Measurements from ENCODE around the gene CSGALNACT2. TPM values are rescaled to one million over a fixed set of nuclear protein-coding genes. Genes with fewer than 3 reads are reported as not detected.

The CSGALNACT2 gene
- total and polyA plus RNA-seq, 2 of the 13 experiments (the other 11 are each of a cell fraction or from before 2014, with no cell fraction given) = 3.3 to 7.1 TPM

DNA sequence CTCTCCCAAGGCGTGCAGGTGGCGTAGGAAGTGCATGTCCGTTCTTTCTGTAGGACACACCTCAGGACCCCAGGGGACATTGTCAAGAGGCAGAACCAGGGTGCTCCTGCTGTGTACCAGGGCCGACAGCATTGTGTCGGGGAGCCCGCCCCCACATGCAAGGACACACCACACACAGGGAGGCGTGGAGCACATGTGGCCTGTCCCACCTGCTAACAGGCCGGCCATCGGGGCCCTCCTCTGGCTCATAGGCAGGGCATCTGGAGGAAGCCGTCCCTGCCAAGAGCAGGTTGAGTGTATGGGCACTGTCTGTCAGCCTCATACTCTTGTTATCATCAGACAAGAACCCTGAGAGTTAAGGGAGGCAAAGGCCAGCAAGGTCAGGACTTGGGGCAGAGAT lies 48.7 kb upstream of the CSGALNACT2 start:
- intact Hi-C loops (cut with micrococcal nuclease; ENCODE audit: unreplicated experiment) (no loop called here), in situ Hi-C loops (cut with HindIII; ENCODE audit: extremely low pct_ligation_motif_present, low pct_unique_long_range_greater_than_20kb) (no loop called here)
- Histone ChIP-seq H3K27me3 (ENCODE audit: control insufficient read depth in 1 of 2, insufficient read depth in 2 of 2, low read length in 2 of 2) (peaks cover 5 to 42% of the 10 kb centered on the region in 2 experiments; a peak in 4 of 5 replicates), H3K9ac (ENCODE audit: insufficient read depth, low read depth, low read length) (no peak overlapping the region), H3K4me3 (replicated peaks in 1 of 3; ENCODE audit: insufficient read depth in 1 of 3, low read depth in 2 of 3, low read length in 3 of 3) (no peak overlapping the region), H3K27ac (ENCODE audit: extremely low read length, insufficient read depth, low read length) (no peak overlapping the region), H3K9me3 (ENCODE audit: low read length) (no peaks in the 10 kb centered on the region), H4K20me1 (ENCODE audit: insufficient read depth, low read length) (no peaks in the 10 kb centered on the region), H3K4me2 (ENCODE audit: low read depth, low read length) (no peak overlapping the region), H3K4me1 (ENCODE audit: insufficient read depth, low read length) (no peaks in the 10 kb centered on the region), H3K36me3 (replicated peaks in 1 of 2; ENCODE audit: control insufficient read depth in 1 of 2, insufficient read depth in 2 of 2, low read length in 2 of 2) (no peaks in the 10 kb centered on the region), H3K79me2 (ENCODE audit: insufficient read depth, low read length) (no peaks in the 10 kb centered on the region), H2AFZ (ENCODE audit: low read length) (no peak overlapping the region)
- FAIRE-seq (no peak), ATAC-seq (no peak), DNase-seq (ENCODE audit: low spot score) (no peak)
- TF ChIP-seq ZNF7 (CRISPR knock-in tag; IDR thresholded peaks at IDR 0.05) (no peak), NCOA5 (CRISPR knock-in tag; IDR thresholded peaks at IDR 0.05) (no peak), RFX1 (IDR thresholded peaks at IDR 0.05) (no peak), SETDB1 (CRISPR knock-in tag; IDR thresholded peaks at IDR 0.05; ENCODE audit: borderline replicate concordance) (no peak), ZNF446 (CRISPR knock-in tag; IDR thresholded peaks at IDR 0.05) (no peak), KLF16 (CRISPR knock-in tag; IDR thresholded peaks at IDR 0.05) (no peak), LCORL (IDR thresholded peaks at IDR 0.05) (no peak), LCORL (CRISPR knock-in tag; IDR thresholded peaks at IDR 0.05) (no peak), ZNF180 (CRISPR knock-in tag; IDR thresholded peaks at IDR 0.05; ENCODE audit: borderline replicate concordance, low read depth) (no peak), TFDP2 (CRISPR knock-in tag; IDR thresholded peaks at IDR 0.05) (no peak), MLLT10 (CRISPR knock-in tag; IDR thresholded peaks at IDR 0.05) (no peak), KDM5A (IDR thresholded peaks at IDR 0.05; ENCODE audit: borderline replicate concordance, low read length) (no peak), TAF1 (CRISPR knock-in tag; IDR thresholded peaks at IDR 0.05) (no peak), ZNF451 (CRISPR knock-in tag; IDR thresholded peaks at IDR 0.05) (no peak), PAWR (CRISPR knock-in tag; IDR thresholded peaks at IDR 0.05; ENCODE audit: borderline replicate concordance) (no peak), ZNF530 (CRISPR knock-in tag; IDR thresholded peaks at IDR 0.05; ENCODE audit: low read depth) (no peak), ZNF749 (CRISPR knock-in tag; IDR thresholded peaks at IDR 0.05; ENCODE audit: borderline replicate concordance) (no peak), NFE2 (CRISPR knock-in tag; IDR thresholded peaks at IDR 0.05) (no peak)
- TF ChIP-seq, protein P1, sequence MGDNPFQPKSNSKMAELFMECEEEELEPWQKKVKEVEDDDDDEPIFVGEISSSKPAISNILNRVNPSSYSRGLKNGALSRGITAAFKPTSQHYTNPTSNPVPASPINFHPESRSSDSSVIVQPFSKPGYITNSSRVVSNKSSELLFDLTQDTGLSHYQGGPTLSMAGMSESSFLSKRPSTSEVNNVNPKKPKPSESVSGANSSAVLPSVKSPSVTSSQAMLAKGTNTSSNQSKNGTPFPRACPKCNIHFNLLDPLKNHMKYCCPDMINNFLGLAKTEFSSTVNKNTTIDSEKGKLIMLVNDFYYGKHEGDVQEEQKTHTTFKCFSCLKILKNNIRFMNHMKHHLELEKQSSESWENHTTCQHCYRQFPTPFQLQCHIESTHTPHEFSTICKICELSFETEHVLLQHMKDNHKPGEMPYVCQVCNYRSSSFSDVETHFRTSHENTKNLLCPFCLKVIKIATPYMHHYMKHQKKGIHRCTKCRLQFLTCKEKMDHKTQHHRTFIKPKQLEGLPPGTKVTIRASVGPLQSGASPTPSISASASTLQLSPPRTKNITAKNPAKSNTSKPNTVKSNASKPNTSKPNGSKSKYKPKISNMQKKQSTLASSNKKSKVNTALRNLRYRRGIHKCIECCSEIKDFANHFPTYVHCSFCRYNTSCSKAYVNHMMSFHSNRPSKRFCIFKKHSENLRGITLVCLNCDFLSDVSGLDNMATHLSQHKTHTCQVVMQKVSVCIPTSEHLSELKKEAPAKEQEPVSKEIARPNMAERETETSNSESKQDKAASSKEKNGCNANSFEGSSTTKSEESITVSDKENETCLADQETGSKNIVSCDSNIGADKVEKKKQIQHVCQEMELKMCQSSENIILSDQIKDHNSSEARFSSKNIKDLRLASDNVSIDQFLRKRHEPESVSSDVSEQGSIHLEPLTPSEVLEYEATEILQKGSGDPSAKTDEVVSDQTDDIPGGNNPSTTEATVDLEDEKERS (CRISPR knock-in tag; IDR thresholded peaks at IDR 0.05) = no peak
- TF ChIP-seq, protein P2, sequence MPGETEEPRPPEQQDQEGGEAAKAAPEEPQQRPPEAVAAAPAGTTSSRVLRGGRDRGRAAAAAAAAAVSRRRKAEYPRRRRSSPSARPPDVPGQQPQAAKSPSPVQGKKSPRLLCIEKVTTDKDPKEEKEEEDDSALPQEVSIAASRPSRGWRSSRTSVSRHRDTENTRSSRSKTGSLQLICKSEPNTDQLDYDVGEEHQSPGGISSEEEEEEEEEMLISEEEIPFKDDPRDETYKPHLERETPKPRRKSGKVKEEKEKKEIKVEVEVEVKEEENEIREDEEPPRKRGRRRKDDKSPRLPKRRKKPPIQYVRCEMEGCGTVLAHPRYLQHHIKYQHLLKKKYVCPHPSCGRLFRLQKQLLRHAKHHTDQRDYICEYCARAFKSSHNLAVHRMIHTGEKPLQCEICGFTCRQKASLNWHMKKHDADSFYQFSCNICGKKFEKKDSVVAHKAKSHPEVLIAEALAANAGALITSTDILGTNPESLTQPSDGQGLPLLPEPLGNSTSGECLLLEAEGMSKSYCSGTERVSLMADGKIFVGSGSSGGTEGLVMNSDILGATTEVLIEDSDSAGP (CRISPR knock-in tag; IDR thresholded peaks at IDR 0.05; ENCODE audit: borderline replicate concordance) = no peak
- WGBS (ENCODE audit: low lambda C conversion rate) = 19% methylated on average over 5 of the region's 10 CpGs
- no TSS peak for BruUV-seq (replicated peaks)
- ChIA-PET CTCF (ENCODE audit: low intra/inter-chr PET ratio, low total read pairs) (no interaction called here), POLR2A (no interaction called here)

All from HepG2 (cell line).